Fibroblast of lung (primary cell): ENCODE results near the gene LILRB4.
"Not testable (repeated sequence)": the region's sequence is repeated elsewhere in the genome, so short reads cannot be mapped to it uniquely, and the experiment has no call there.

Experiments
- EZH2 ChIP-seq: IDR thresholded peaks from 2 replicates; pipeline ENCODE4 v1.5.1; 2012; ENCODE audit warnings: low read length, control low read depth, mild to moderate bottlenecking; ENCODE audit errors: missing control alignments
- TF ChIP-seq, protein P1 (sequence below), 2 donors: IDR thresholded peaks in 1 of 2; conservative IDR thresholded peaks in 1 of 2; 1 replicate in 1 of 2; 2 replicates in 1 of 2; pipeline ENCODE4 v1.5.1; 2011 to 2012; ENCODE audit warnings: low read length in 2 of 2, control low read depth in 1 of 2, inconsistent platforms in 1 of 2, low read depth in 1 of 2, mild to moderate bottlenecking in 1 of 2

DNA sequence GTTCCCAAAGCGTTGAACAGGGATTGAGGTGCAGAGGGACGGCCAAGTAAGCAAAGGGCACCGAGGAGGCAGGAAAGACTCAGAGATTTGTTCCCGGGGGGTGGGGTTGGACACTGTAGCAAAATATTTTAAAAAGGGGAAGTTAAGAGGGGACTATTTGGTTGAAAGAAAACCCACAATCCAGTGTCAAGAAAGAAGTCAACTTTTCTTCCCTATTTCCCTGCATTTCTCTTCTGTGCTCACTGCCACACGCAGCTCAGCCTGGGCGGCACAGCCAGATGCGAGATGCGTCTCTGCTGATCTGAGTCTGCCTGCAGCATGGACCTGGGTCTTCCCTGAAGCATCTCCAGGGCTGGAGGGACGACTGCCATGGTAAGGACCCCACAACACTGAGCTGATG, 32.5 kb upstream of the LILRB4 start, which contains the start of gene LILRB1:
- TF ChIP-seq, protein P1, sequence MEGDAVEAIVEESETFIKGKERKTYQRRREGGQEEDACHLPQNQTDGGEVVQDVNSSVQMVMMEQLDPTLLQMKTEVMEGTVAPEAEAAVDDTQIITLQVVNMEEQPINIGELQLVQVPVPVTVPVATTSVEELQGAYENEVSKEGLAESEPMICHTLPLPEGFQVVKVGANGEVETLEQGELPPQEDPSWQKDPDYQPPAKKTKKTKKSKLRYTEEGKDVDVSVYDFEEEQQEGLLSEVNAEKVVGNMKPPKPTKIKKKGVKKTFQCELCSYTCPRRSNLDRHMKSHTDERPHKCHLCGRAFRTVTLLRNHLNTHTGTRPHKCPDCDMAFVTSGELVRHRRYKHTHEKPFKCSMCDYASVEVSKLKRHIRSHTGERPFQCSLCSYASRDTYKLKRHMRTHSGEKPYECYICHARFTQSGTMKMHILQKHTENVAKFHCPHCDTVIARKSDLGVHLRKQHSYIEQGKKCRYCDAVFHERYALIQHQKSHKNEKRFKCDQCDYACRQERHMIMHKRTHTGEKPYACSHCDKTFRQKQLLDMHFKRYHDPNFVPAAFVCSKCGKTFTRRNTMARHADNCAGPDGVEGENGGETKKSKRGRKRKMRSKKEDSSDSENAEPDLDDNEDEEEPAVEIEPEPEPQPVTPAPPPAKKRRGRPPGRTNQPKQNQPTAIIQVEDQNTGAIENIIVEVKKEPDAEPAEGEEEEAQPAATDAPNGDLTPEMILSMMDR (conservative IDR thresholded peaks at IDR 0.05 in 1 of 2, IDR thresholded peaks at IDR 0.05 in 1 of 2; ENCODE audit: low read depth in 1 of 2, low read length in 2 of 2) = not testable (repeated sequence)
- not testable (repeated sequence) for TF ChIP-seq EZH2
